Measurements from ENCODE around the gene KDM1A.

- no peak for TF ChIP-seq CTCF (IDR thresholded peaks at IDR 0.05)
- TF ChIP-seq EZH2 (IDR thresholded peaks at IDR 0.05; ENCODE audit: borderline replicate concordance, insufficient read depth, low read depth, low read length, poor library complexity, severe bottlenecking) = no peak
Observed at GRCh38 chr1:23092447-23092846, 73.2 kb downstream of the KDM1A start.
